SK-N-SH treated with all-trans-retinoic acid at 6 μM for 48 hours (cell line): Measurements from ENCODE around the gene PMS1.

Experiments
- ARNTL ChIP-seq: fragments of 450-650 bp; formaldehyde crosslinking; IDR thresholded peaks from 2 replicates; pipeline ENCODE4 v1.5.0; 2020; ENCODE audit warnings: low read depth, mild to moderate bottlenecking, moderate library complexity, borderline replicate concordance
- CSDC2 ChIP-seq: fragments of 250-450 bp; sonication (Bioruptor Pico); IDR thresholded peaks from 2 replicates; pipeline ENCODE4 v1.5.0; 2020; ENCODE audit warnings: mild to moderate bottlenecking, moderate library complexity
- ZFP30 ChIP-seq: fragments of 450-650 bp; formaldehyde crosslinking; IDR thresholded peaks from 2 replicates; pipeline ENCODE4 v1.5.0; 2022; ENCODE audit warnings: mild to moderate bottlenecking, moderate library complexity
- TF ChIP-seq, protein P1 (sequence below): fragments of 250-450 bp; sonication (Bioruptor Pico); IDR thresholded peaks from 2 replicates; pipeline ENCODE4 v1.8.0; 2020; ENCODE audit warnings: mild to moderate bottlenecking, moderate library complexity, borderline replicate concordance

DNA sequence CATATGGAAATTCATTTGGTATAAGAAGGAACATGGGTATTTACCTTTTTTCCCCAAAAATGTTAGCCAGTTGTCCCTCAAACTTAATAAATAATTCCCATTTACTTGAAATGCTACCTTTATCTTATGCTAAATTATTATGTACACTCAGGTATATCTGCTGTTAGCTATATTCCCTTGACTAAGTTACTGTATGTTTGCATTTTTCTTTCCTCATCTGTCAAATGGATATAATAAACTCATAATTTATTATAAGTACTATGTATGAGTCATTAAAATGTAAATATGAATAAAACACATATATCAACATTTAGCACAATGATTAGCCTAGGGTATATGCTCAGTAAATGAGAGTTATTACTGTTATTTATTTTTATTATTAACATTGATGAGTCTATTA, 117.4 kb downstream of the PMS1 start:
- TF ChIP-seq ZFP30 (no peak), ARNTL (CRISPR knock-in tag) (no peak), CSDC2 (CRISPR knock-in tag) (no peak)
- TF ChIP-seq, protein P1, sequence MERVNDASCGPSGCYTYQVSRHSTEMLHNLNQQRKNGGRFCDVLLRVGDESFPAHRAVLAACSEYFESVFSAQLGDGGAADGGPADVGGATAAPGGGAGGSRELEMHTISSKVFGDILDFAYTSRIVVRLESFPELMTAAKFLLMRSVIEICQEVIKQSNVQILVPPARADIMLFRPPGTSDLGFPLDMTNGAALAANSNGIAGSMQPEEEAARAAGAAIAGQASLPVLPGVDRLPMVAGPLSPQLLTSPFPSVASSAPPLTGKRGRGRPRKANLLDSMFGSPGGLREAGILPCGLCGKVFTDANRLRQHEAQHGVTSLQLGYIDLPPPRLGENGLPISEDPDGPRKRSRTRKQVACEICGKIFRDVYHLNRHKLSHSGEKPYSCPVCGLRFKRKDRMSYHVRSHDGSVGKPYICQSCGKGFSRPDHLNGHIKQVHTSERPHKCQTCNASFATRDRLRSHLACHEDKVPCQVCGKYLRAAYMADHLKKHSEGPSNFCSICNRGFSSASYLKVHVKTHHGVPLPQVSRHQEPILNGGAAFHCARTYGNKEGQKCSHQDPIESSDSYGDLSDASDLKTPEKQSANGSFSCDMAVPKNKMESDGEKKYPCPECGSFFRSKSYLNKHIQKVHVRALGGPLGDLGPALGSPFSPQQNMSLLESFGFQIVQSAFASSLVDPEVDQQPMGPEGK: no peak
